ENCODE data around the gene LATS2.

The LATS2 gene

DNA sequence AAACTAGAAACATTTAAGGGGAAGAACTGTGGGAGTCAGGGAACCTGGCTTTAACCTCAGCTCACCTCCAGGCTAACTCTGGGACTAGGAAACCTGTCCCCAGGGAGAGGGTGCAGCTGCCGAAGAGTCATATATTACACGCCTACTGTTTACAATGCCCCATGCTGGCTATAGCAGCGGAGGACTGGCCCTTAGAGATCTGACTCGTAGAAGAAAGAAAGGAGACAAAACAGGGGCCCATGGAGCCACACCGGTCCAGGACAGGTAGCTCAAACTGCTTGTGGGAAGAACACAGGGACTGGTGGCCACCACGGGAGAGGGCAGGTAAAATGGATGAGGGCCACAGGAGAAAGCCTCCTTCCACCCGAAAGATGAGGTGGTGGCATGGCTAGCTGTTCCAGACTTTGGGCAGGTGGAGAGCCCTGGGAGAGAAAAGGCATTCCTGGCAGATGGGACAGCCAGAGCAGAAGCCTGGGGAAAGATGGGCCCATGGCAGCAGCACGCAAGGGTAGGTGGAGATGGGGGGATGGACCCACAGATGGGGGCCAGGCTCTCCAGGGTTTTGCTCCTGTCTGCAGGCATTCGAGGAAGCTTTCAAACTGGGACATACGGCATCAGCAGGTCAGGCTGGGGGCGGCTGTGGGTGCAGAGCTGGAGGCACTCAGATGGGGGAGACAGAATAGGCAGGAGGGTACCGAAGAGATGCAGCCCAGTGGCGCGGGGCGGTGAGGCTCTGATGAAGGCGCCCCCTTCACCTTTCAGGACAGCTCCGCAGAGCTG, 69.5 kb downstream of the LATS2 start:
- Histone ChIP-seq H3K27me3 (ENCODE audit: insufficient read depth, insufficient read length) (no peaks in the 10 kb centered on the region), H3K9ac (ENCODE audit: insufficient read length, low read depth) (no peak overlapping the region), H3K36me3 (ENCODE audit: insufficient read depth, insufficient read length, low read length) (peaks cover 74% of the 10 kb centered on the region), H3K4me3 (ENCODE audit: insufficient read length, low read depth) (no peak overlapping the region), H3K4me1 (ENCODE audit: insufficient read depth, insufficient read length) (no peaks in the 10 kb centered on the region), H3K9me3 (ENCODE audit: insufficient read depth, low read length) (no peaks in the 10 kb centered on the region)
- TF ChIP-seq ZNF274 (IDR thresholded peaks at IDR 0.05; ENCODE audit: low read depth, low read length) (no peak), YY1 (IDR thresholded peaks at IDR 0.05; ENCODE audit: insufficient read depth, insufficient read length) (no peak), SUZ12 (IDR thresholded peaks at IDR 0.05; ENCODE audit: extremely low read depth, insufficient read depth, insufficient read length) (no peak)
- DNase-seq (ENCODE audit: low read depth, low spot score), result no peak

DNA sequence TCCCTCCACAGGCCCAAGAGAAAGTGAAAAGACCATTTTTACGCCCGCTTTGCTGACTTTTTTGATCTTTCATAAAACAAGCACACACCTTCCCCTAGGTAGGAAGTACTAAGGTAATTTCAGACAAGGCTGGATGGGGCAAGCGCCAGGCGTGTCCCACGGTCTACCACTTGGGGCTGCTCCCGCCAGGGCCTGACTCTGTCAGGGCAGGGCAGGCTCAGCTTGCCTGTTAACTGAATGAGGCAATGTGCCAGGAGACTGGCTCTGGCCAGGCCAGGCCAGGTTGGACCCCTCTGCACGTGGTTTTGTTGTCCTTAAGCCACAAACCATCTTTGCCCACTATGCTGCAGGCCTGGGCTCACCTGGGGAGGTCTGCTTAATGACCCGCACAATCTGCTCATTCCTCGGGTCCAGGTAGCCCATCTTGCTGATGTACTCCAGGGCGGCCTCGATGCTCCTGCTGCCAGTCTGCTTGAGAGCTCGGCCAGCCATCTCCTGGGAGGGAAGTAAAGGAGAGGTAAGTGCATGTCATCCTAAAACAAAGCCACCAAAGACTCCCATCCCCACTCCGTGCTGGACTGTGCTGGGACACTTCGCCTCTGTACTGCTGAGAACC, 70.4 kb downstream of the LATS2 start:
- no peak for TF ChIP-seq SUZ12 (IDR thresholded peaks at IDR 0.05; ENCODE audit: extremely low read depth, insufficient read depth, insufficient read length)
- TF ChIP-seq YY1 (IDR thresholded peaks at IDR 0.05; ENCODE audit: insufficient read depth, insufficient read length), result no peak
- TF ChIP-seq ZNF274 (IDR thresholded peaks at IDR 0.05; ENCODE audit: low read depth, low read length), result no peak
- H3K4me3 ChIP-seq (ENCODE audit: insufficient read length, low read depth), result no peak overlapping the region
- H3K4me1 ChIP-seq (ENCODE audit: insufficient read depth, insufficient read length), result no peaks in the 10 kb centered on the region
- H3K27me3 ChIP-seq (ENCODE audit: insufficient read depth, insufficient read length), result no peaks in the 10 kb centered on the region
- no peak overlapping the region for H3K9ac ChIP-seq (ENCODE audit: insufficient read length, low read depth)
- H3K9me3 ChIP-seq (ENCODE audit: insufficient read depth, low read length), result no peaks in the 10 kb centered on the region
- no peak for DNase-seq (ENCODE audit: low read depth, low spot score)
- H3K36me3 ChIP-seq (ENCODE audit: insufficient read depth, insufficient read length, low read length), result peaks cover 74% of the 10 kb centered on the region

- no peaks in the 10 kb centered on the region for H3K27me3 ChIP-seq (ENCODE audit: insufficient read depth, insufficient read length)
- no peaks in the 10 kb centered on the region for H3K4me1 ChIP-seq (ENCODE audit: insufficient read depth, insufficient read length)
- no peak for TF ChIP-seq YY1 (IDR thresholded peaks at IDR 0.05; ENCODE audit: insufficient read depth, insufficient read length)
- no peak for TF ChIP-seq SUZ12 (IDR thresholded peaks at IDR 0.05; ENCODE audit: extremely low read depth, insufficient read depth, insufficient read length)
- TF ChIP-seq ZNF274 (IDR thresholded peaks at IDR 0.05; ENCODE audit: low read depth, low read length), result no peak
- no peak overlapping the region for H3K4me3 ChIP-seq (ENCODE audit: insufficient read length, low read depth)
- peaks cover 66% of the 10 kb centered on the region for H3K36me3 ChIP-seq (ENCODE audit: insufficient read depth, insufficient read length, low read length)
- DNase-seq (ENCODE audit: low read depth, low spot score), result no peak
- H3K9ac ChIP-seq (ENCODE audit: insufficient read length, low read depth), result no peak overlapping the region
- H3K9me3 ChIP-seq (ENCODE audit: insufficient read depth, low read length), result no peaks in the 10 kb centered on the region
Measured at GRCh38 chr13:20989656-20990321, 71.6 kb downstream of the LATS2 start.

GRCh38 chr13:20988909-20989655, 72.3 kb downstream of the LATS2 start:
- Histone ChIP-seq H3K9me3 (ENCODE audit: insufficient read depth, low read length) (no peaks in the 10 kb centered on the region), H3K9ac (ENCODE audit: insufficient read length, low read depth) (no peak overlapping the region), H3K4me3 (ENCODE audit: insufficient read length, low read depth) (no peak overlapping the region), H3K36me3 (ENCODE audit: insufficient read depth, insufficient read length, low read length) (peaks cover 61% of the 10 kb centered on the region), H3K27me3 (ENCODE audit: insufficient read depth, insufficient read length) (no peaks in the 10 kb centered on the region), H3K4me1 (ENCODE audit: insufficient read depth, insufficient read length) (no peaks in the 10 kb centered on the region)
- no peak for TF ChIP-seq YY1 (IDR thresholded peaks at IDR 0.05; ENCODE audit: insufficient read depth, insufficient read length)
- no peak for TF ChIP-seq SUZ12 (IDR thresholded peaks at IDR 0.05; ENCODE audit: extremely low read depth, insufficient read depth, insufficient read length)
- no peak for TF ChIP-seq ZNF274 (IDR thresholded peaks at IDR 0.05; ENCODE audit: low read depth, low read length)
- no peak for DNase-seq (ENCODE audit: low read depth, low spot score)

DNA sequence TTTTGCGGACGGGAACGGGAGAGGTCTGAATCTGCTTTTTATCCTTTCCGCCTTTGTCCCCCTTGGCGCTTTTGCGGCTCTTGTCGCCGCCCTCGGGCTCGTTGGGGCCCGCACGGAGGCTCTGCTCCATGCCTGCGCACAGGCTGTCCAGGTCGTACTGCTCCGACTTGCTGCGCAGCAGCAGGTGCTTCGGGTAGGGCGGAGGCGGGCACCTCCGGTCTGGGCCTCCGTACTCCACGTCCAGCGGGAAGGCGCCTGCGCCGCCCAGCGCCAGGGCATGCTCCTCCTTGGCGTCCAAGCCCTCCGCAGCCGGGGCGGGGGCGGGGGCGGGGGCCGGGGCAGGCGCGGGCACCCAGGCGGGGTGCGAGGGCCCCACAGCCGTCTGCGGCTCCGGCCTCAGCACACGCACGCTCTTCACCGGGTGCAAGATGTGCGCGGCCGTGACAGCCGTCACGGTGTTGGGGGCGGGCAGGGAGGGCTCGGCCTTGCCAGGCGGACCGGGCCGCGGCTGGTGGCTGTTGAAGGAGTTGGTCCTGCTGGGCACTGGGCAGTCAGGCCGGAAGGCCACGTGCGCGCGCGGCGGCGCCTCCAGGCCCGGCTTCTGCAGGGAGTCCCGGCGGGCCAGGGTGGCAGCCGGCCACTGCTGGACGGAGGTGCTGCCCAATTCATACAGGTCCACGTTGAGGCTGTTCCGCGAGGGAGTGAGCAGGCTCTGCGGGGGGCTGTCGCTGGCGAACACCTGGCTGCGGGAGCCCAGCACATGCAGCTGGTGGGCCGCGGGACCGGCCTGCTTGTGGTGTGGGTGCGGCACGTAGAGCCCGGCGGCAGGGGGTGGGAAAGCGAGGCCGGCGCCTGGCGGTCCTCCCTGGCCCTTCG, 73.1 kb downstream of the LATS2 start:
- Histone ChIP-seq H3K36me3 (ENCODE audit: insufficient read depth, insufficient read length, low read length) (peaks cover 60% of the 10 kb centered on the region), H3K27me3 (ENCODE audit: insufficient read depth, insufficient read length) (no peaks in the 10 kb centered on the region), H3K4me3 (ENCODE audit: insufficient read length, low read depth) (no peak overlapping the region), H3K4me1 (ENCODE audit: insufficient read depth, insufficient read length) (no peaks in the 10 kb centered on the region), H3K9ac (ENCODE audit: insufficient read length, low read depth) (no peak overlapping the region), H3K9me3 (ENCODE audit: insufficient read depth, low read length) (no peaks in the 10 kb centered on the region)
- no peak for DNase-seq (ENCODE audit: low read depth, low spot score)
- TF ChIP-seq YY1 (IDR thresholded peaks at IDR 0.05; ENCODE audit: insufficient read depth, insufficient read length) (no peak), SUZ12 (IDR thresholded peaks at IDR 0.05; ENCODE audit: extremely low read depth, insufficient read depth, insufficient read length) (no peak), ZNF274 (IDR thresholded peaks at IDR 0.05; ENCODE audit: low read depth, low read length) (no peak)

GRCh38 chr13:20987599-20987998, 73.8 kb downstream of the LATS2 start:
- Histone ChIP-seq H3K27me3 (ENCODE audit: insufficient read depth, insufficient read length) (no peaks in the 10 kb centered on the region), H3K4me3 (ENCODE audit: insufficient read length, low read depth) (no peak overlapping the region), H3K9ac (ENCODE audit: insufficient read length, low read depth) (no peak overlapping the region), H3K36me3 (ENCODE audit: insufficient read depth, insufficient read length, low read length) (peaks cover 62% of the 10 kb centered on the region), H3K4me1 (ENCODE audit: insufficient read depth, insufficient read length) (no peaks in the 10 kb centered on the region), H3K9me3 (ENCODE audit: insufficient read depth, low read length) (no peaks in the 10 kb centered on the region)
- no peak for DNase-seq (ENCODE audit: low read depth, low spot score)
- TF ChIP-seq SUZ12 (IDR thresholded peaks at IDR 0.05; ENCODE audit: extremely low read depth, insufficient read depth, insufficient read length) (no peak), YY1 (IDR thresholded peaks at IDR 0.05; ENCODE audit: insufficient read depth, insufficient read length) (no peak), ZNF274 (IDR thresholded peaks at IDR 0.05; ENCODE audit: low read depth, low read length) (no peak)
